NCI-H2227 treated with DMSO at 0.1 percent for 48 hours (cell line): Measurements from ENCODE around the gene PES1.
"Not testable (repeated sequence)": the region's sequence is repeated elsewhere in the genome, so short reads cannot be mapped to it uniquely, and the experiment has no call there.

Source experiments
- DNase-seq: peaks from one replicate; lab custom pipeline; 2025; lab: John Stamatoyannopoulos, UW

PES1 gene

GRCh38 chr22:30575859-30576258 lies 15.9 kb downstream of the PES1 start:
- DNase-seq, result no peak

DNA sequence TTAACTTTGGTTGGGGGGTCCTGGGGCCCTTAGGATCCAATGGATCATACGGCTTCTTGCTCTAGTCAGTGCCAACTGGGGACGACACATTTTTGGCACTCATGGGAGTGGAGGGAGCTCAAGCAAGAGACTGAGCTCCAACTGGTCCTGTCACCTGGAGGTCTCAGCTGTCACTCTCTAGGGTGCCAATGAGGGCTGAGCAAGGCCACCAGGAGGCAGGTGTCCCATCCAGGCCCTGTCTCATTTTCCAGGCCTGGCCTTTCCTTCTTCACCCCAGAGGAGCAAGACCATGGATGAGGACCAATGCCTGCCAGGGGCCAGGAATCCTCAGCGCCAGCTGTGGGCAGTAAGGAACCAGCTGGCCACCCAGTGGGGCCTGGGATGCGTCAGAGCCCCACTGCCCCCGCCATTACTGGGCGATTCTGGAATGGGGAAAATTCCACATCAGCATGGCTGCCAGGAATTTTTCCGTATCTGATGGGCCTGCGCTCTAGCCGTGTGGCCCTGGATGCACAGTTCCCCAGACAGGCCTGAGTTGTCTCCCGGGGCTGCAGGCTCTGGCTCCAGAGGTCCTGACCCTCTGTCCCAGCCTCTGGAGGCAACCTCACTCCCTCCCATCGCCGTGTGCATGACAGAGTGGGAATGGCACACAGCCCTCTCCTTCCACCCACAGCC lies 16.6 kb downstream of the PES1 start:
- no peak for DNase-seq

- DNase-seq, result peak; percentile 15
Observed at GRCh38 chr22:30574095-30574981, 17.4 kb downstream of the PES1 start, which contains the start of gene GAL3ST1. Gene GAL3ST1 (minus strand): TSS chr22:30574665. CDS start chr22:30557392, 17,273 bp downstream.

GRCh38 chr22:30573594-30574094 lies 18.1 kb downstream of the PES1 start:
- DNase-seq, result no peak

GRCh38 chr22:30572840-30573593 lies 18.7 kb downstream of the PES1 start:
- no peak for DNase-seq

DNA sequence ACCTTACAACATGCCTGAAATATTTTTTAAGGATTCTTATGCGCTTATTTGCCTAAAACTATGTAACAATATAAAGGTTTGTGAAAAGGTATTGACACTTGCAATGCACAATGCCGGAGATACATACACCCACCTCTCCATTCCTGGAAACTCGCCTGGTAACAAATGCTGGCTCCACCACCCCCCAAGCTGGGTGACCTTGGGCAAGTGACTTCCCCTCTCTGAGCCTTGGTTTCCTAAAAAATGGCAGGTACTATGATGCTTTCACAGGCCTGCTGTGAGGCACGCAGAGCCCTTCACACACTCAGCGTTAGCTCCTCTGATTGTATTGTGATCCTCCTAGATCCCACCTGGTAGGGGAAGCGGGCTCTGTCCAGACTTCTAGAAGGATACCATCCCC lies 19.5 kb downstream of the PES1 start:
- DNase-seq, result no peak

DNA sequence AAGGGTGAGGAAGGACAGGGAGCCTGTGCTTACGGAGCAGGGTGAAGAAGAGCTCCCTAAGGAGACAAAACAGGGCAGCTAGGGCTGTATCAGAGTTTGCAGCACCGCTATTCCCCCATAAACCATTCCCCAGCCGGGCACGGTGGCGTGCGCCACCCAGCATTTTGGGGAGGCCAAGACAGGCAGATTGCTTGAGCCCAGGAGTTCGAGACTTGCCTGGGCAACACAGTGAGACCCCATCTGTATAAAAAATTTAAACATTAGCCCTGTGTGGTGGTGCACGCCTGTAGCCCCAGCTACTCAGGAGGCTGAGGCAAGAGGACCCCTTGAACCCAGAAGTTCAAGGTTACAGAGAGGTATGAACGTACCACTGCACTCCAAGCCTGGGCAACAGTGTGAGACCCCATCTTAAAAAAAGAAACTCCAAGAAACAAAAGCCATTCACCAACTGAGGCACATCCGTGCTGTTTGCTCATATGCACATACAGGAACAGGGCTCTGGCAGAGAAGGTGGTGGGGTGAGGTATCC lies 22.0 kb downstream of the PES1 start:
- no peak for DNase-seq

DNA sequence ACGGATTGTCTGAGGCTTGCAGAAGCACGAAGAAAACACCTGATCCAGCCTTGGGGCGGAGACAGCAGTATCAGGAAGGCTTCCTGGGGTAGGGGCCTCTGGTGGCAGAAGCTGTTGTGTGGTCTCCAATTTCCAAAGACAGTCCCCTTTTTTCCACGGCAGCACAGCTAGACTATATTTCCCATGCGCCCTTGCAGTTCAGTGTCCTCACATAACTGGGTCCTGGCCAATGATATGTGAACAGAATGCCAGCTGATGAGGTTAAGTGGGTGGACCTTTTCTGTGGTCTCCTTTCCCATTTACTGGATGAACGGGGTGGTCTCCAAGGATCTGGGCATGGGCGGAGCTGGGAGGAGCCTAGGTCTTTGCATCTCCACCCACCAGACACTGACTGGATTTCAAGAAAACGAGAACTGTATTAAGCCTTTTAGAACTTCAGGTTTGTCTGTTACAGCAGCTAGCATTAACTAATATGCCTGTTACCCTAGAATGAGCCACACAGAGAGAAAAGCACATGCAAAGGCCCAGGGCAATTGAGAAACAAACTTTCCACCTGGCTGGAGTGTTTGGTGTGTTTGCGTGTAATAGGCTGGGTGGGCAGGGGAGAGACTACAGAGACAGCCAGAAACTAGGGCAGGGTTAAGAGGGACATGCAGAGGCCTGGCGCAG lies 23.4 kb downstream of the PES1 start:
- DNase-seq, result no peak

DNA sequence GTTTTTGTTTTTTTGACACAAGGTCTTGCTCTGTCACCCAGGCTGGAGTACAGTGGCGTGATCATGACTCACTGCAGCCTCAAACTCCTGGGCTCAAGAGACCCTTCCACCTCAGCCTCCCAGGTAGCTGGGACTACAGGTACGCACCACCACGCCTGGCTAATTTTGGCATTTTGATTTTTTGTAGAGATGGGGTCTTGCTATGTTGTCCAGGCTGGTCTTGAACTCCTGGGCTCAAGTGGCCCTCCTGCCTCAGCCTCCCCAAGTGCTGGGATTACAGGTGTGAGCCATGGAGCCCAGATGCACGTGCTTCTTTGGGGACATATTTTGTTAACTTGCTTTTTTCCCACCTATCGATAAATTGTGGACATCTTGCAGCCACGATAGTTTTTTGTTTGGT lies 24.4 kb downstream of the PES1 start:
- not testable (repeated sequence) for DNase-seq

DNA sequence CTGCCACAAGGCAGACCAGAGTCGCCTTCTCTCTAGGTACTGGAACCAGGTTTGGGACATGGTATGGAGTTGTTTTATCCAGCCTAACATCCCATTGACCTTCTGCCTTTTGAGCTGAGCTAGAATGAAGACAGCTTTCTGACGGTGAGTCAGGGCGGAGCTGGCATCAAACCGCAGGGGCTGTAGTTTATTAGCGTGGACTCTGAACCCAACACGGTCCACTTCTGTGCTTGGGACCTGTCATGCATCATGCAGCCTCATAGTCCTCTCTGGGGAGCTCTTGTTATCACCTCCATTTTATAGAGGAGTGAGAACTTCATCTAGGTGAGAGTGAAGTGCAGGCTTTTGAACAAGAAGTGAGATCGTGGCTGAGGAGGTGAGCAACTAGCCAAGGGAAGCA lies 25.6 kb downstream of the PES1 start:
- no peak for DNase-seq

DNA sequence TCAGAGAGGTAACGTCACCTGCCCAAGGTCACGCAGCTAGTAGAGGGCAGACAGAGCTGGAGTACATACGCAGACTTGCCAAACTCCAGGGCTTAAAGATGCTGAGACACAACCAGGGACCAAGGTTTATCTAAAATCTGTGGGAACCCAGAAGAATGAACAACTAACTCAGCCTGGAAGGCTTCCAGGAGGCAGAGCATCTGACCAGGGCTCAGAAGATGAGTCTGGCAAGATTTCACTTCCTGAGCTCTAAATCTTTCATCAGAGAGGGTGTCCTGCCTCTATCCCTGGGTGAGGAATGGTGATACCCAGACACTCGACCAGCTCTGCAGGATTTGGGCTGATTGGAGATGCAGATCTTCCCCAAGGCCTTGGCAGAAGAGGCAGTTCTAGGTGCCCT lies 26.4 kb downstream of the PES1 start:
- DNase-seq, result no peak

GRCh38 chr22:30564761-30565119 lies 27.0 kb downstream of the PES1 start:
- DNase-seq, result no peak

DNA sequence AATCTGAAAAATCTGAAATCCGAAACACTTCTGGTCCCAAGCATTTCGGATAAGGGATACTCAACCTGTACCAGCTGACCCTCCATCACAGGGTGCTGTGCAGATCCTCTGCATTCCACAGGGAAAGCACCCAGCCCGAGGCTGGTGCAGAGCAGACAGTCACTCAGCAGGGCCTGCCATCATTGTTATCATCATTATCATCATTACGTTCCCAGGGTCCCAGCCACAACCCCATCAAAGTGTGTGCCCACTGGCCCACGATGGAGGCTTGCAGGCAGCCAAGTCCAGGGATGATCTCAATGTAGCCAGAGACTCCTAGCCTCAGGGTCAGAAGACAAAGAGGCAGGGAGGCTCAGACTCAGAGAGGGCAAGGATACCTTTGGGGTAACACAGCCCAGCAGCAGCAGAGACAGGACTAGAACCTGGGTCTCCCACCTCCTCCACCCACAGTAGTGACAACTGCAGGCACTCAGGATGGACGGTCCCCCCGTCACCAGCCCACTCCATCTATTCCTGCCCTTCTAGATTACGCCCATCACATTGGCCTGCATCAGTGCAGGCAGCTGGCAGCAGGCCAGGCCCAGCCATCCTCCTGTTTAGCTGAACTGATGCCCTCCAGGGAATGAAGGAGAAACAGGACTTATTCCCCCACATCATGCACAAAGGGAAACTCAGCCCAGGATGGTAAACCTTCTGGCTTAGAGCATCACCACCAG lies 27.5 kb downstream of the PES1 start:
- DNase-seq, result no peak

DNA sequence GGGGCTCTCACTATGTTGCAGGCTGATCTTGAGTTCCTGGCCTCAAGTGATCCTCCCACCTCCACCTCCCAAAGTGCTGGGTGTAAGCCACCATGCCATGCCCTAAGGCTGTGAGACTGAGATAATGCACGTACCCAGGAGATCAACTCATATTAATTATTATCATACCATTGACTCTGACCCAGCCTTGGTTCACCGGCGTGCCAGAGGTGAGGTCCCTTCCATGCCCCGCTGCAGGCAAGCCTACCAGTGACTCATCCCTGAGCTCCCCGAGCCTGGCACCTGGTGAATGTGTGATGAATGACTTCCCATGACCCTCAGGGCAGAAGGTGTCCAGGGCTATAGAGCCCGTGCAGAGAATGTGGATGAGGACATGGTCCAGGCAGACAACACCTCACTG lies 29.3 kb downstream of the PES1 start:
- no peak for DNase-seq

- no peak for DNase-seq
Observed at GRCh38 chr22:30561402-30562189, 30.1 kb downstream of the PES1 start.

- DNase-seq, result not testable (repeated sequence)
Observed at GRCh38 chr22:30560643-30561202, 31.0 kb downstream of the PES1 start.

DNA sequence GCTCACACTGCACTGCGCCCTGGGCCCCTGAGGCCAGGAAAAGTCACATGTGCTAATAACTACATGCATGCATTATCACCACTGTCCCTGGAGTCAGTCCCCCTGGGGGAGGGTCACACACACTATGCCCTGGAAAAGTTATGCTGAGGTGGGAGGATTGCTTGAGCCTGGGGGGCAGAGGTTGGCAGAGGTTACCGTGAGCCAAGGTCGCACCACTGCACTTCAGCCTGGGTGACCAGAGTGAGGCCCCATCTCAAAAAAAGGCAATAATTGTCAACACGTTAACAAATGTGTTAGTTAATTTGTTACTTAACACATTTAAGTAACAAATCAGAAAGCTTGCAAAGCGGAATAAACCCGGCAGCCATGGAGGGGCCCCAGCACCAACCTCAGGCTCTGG lies 31.8 kb downstream of the PES1 start:
- DNase-seq, result no peak

- no peak for DNase-seq
Observed at GRCh38 chr22:30557243-30557642, 34.5 kb downstream of the PES1 start.

DNA sequence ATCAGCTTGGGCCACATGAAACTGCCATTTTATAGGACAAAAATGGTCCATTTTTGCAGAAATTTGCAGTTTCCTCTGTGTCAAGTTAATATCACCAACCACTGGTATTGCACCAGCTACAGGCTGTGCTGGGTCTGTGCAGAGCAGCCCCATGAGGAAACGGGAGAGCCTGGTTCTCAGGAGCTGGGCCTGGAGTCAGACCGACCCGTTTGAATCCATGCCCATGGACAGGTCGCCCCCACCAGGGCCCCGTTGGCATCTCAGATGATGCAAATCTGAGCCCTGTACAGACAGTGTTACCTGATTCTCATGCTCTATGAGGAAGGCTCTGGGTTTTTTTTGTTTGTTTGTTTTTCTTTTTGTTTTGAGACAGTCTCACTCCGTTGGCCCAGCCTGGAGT lies 35.3 kb downstream of the PES1 start:
- DNase-seq, result no peak
